GM21529 (cell line): ENCODE measurements around the gene PALS2.

Experiments used
- ATAC-seq: cut with Tn5 transposase; IDR thresholded peaks from one replicate; pipeline ENCODE4 v1.9.1; 2021; ENCODE audit not compliant: unreplicated experiment

The PALS2 gene, protein sequence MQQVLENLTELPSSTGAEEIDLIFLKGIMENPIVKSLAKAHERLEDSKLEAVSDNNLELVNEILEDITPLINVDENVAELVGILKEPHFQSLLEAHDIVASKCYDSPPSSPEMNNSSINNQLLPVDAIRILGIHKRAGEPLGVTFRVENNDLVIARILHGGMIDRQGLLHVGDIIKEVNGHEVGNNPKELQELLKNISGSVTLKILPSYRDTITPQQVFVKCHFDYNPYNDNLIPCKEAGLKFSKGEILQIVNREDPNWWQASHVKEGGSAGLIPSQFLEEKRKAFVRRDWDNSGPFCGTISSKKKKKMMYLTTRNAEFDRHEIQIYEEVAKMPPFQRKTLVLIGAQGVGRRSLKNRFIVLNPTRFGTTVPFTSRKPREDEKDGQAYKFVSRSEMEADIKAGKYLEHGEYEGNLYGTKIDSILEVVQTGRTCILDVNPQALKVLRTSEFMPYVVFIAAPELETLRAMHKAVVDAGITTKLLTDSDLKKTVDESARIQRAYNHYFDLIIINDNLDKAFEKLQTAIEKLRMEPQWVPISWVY

DNA sequence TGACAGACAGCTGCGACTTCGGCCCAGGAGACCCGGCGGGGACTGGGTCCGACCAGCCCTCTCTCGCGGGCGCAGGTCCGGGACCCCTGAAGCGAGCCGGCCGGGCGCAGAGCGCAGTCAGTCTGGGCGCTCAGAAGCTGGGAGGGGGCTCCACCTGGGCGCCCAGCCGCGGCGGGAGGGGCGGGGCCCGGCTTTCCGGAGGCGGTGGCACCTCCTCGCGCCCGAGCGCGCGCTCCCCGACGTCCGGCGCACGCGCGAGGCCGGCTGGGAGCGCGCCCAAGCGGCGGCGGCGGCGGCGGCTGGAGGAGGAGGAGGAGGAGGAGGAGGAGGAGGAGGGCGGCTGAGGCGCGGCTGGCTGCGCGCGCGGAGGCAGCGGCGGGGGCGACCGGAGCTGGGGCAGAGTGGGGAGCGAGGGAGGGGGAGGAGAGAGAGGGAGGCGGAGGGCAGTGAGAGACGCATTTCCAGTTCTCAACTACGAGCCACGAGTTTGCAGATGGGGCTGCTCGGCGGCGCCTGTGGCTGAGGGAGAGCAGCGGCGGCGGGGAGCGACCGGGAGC lies at the start of gene PALS2:
TSS of gene PALS2 (plus strand) at position 456 of the 557 bp plus-strand sequence. CDS start 50,216 bp downstream, outside the sequence.
- ATAC-seq, result peak; percentile 40

DNA sequence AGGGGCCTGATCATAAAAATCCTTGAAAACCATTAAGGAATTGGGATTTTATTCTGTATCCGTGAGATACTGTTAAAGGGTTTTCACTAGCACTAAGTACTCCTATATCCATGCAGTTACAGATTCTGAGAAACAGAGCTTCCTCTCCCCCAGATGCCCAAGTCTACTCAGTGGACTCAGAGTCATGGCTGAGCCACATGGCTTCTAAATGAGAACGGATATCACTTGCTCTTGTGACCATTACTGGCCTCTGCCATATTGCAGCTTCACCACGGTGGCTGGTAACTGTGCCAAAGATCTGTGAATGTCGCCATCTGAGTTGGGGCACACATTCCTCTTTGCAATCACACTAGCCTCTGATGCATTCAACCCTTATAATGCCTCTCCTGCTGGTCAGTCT lies 42.0 kb upstream of the PALS2 start:
- no peak for ATAC-seq

DNA sequence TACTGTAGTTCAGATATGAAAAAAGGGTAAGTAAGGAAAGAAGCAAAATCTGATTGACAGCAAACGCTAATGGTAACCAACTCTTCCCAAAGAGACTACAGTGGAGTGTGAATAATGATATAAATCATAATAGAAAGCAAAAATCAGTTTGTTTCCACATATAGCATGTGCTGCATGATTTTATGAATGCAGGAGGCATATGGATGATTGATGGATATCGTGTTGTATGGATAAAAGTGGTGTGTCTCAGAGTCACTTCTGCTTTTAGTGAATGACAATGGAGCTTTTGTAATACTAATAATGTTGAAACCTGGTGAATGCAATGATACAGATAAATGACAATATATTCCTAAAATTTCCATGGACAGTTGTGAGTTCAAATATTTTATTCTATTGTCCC lies 36.6 kb upstream of the PALS2 start:
- ATAC-seq, result no peak

DNA sequence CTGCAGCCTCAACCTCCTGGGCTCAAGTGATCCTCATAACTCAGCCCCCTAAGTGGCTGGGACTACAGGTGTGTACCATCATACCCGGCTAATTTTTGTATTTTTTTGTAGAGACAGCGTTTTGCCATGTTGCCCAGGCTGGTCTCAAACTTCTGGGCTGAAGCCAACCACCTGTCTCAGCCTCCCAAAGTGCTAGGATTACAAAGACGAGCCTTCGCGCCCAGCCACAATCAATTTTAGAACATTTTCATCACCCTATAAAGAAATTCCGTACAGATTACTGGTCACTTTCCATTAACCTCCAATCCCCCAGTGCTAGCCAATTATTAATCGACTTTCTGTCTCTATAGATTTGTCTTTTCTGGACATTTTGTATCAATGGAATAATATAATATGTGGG lies 32.3 kb upstream of the PALS2 start:
- ATAC-seq, result no peak

DNA sequence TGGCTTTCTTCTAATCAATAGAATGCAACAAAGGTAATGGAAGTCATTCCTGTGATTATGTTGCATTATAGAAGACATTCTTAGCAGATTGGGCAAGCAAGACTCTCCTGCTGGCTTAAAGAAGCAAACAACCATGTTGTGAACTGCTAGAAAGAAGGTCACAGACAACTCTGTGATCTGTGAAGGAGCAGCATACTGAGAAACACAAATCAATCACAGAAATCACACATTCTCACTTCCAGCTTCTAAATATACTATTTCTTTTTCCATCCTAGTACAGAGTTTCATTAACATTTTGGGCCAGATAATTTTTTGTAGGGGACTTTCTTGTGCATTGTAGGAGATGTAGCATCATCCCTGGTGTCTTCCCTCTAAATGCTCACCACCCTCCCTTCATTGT lies 28.0 kb upstream of the PALS2 start:
- no peak for ATAC-seq

DNA sequence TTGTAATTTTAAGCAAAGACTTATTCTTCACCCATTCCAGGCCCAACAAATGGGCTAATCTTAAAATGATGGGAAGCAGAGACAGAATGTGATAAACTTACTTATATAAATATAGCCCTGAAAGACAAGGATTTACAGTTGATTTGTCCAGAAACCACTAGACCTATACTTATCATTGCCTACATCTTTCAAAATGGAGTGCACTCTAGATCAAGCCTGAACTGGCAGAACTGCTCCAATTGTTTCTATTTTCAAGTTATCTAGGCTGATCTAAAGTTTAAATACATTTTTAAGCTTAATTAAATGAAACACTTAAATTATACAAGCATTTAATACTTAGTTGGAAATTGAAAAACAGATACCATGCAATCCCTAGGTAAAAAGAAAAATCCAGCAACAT lies 24.9 kb upstream of the PALS2 start:
- ATAC-seq, result no peak

DNA sequence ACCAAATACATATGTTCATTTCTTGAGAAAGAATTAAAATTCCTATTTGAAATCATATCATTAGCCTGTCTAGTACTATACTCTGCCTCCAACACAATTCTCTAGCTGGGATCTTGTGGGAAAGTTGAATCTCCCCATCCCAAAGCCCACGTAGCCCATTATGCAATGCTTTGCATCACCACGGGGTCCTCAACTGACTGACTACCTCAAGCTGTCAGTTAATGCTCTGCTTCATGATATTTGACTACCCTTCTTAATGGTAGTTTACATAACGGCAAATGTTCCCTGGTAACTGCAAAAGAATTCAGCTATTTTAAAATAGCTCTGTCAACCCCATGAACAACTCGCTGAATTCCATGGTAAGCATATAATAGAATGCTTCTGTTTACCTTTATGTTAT lies 23.3 kb upstream of the PALS2 start:
- no peak for ATAC-seq

DNA sequence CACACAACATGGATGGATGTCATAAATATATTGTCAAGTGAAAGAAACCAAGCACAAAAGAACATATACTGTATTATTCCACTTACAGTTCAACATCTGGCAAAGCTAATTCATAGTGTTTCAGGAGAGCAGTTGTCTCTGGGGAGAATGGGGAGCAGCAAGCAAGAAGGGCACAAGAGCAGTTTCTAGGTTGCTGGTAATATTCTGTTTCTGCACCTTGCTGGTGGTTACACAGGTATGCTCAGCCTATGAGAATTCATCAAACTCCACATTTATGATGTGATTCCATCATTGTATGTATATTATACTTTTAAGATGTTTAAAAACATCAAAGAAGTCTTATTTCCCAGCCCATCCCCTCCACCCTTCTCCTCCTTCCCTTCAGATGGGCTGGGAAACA lies 18.1 kb upstream of the PALS2 start:
- no peak for ATAC-seq

DNA sequence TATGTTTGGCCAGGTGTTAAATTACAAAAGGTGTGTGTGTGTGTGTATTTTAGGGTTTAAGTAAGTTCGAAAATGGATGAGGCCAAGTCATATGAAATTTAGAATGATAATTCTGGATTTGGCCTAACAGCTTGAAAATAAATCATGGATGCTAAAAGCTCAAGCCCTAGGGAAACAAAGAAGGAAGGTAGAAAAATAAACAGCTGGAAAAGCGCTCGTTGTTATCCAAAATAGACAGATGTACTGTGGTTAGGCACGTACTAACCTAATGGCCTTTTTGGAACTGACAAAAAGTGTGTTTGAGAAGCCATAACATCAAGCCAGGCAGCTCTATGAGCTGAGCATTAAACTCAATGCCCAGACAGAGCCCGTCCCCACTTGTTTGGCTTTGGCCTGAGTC lies 17.5 kb upstream of the PALS2 start:
- no peak for ATAC-seq

DNA sequence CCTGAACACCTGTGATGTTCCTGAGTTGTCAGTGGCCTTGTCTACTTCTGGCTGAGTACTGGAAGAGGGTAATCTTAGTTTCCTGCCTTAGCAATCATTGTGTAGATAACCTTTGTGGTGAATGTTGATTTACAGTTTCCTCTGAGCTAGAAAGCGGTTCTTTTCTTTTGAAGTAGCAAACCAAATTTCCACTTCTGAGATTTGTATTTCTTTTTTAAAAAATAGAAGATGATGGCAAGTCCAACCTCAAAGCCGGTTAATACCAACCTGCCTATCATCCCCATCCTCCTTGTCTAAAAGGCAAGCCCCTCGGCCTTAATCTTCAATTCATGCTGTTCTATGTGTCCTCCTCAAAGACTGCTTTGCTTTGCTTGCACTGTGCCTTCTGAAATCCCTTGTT lies 12.5 kb upstream of the PALS2 start:
- ATAC-seq, result no peak

DNA sequence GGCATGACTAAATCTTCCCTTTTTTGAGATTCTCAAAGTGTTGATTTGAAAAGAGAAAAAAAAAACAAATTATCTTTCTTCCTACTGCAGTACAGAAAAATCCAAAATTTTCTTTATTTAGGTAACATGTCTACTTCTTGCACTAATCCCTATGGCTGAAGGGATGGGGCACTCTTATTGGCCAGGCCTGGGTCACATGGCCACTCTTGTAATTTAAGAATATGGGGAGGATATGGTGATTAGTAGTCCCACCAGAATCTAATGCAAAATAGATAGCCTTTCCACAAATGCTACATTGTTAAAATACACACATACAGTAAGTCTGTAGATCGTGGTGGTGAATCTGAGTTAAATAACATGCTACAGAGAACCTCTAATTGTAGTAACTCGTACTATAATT lies 7.0 kb upstream of the PALS2 start:
- ATAC-seq, result no peak

DNA sequence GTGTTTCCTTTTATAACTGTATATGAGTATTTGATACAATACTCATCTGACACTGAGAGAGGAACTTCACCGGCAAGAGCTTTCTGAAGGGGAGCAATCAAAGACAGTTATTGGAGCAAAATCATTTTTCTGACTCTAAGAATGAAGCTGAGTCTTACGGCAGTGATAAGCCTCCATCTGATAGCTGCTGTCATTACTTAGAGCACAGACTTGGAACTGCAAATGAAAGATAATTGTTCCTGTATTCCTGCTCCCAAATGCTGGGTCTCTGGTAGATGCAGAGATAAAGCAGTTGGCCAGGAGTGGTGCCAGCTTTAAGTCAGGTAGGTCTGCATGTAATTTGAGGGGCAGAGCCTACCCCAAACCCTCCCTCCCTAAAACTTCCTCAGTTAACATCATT lies 2.3 kb upstream of the PALS2 start:
- ATAC-seq, result no peak

DNA sequence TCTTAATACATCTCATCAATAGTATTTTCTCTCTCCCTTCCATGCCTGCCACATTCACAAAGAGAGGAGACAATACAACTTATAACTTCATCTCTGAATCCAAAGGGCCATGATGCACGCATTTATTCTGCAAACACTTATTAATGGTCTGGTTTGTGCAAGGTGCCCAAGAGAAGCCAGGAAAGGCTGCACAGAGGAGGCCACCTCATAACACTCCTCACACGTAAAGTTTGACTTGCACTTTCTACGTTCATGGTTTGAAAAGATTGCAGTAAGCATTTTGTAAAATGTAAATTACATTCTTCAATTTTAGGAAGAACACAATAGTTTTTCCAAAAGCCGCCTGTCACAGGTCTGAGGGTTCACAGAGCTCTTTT lies 1.2 kb upstream of the PALS2 start:
- no peak for ATAC-seq

DNA sequence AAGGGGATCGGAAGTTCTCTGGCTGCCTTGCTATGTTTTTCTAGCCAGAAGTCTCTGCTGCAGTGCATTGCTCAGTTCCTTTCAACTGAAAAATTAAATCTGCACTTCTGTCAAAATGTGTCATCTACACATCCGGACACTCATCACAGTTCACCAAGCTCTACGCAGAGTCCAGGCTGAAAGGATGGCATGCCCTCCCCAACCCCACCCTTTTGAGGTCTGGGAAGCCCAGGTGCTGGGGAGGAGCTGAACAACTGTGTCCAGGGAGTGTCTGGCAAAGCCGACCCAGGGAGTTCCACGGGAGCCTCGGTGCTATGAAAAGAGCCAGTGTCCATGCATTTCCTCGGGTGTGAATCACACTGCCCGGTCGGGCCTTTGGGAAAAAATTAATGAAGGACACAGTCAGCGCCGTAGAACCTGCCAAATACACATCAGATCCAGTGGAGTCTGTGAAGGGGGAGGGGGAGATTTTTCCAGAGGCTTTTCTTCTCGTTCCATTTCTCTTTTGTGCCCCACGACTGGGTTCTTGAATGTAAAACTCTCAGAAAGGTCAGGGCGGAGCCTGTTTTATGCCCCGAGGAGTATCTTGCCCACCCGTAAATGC lies 757 bp upstream of the PALS2 start:
- ATAC-seq, result no peak

DNA sequence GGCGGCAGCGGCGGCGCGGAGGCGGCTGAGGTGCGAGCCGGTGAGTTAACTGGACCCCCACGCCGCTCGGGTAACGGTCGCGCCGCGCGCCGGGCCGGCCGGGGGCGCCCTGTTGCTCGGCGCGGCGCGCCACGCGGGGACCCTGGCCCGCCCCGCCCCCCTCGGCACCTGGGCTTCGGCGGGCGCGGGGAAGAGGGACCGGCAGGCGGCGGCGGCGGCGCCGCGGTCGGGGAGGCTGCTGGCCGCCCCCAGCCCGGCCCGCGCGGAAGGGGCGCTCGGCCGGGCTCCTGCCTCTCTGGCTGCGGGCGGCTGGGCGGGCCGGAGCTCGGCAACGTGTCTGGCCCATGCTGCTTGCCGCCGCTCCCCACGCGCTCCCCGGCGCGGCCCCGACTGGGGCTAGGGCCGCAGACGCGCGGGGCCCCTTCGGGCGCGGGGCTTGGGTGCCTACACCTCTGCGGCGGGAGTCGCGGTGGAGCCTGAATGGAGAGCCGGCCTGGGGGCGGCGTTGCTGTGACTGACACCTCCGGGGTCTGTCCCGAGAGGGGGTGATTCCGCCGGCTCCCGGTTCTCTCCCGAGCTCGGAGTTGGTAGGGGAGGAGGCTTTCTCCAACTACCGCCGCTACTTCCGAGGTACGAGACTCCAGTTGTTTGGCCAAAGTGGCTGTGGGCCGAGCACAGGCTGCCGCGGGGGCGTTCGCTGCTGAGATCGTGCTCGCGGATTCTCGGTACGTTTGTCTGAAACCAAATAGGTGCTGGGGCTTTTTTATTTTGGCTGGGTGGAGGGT lies 494 bp downstream of the PALS2 start:
- peak; percentile 34 for ATAC-seq

DNA sequence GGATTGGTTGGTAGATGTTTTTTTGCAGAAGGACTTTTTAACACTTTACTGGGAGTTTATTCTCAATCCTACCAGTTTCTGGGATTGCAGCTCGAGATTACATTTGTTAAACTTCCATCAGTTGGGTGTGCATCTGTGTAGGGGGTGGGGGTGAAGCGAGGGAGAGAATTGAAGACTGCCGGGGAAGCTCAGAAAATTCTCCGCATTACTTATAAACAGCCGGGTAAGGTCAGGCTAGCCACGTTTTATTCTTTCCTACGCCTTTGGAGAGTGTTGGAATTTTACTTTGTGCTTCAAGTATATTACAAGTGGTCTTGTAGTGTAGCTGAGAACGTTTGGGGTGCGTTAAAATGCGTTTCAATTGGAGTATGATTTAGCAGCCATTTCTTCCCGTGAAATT lies 1.1 kb downstream of the PALS2 start:
- ATAC-seq, result no peak

DNA sequence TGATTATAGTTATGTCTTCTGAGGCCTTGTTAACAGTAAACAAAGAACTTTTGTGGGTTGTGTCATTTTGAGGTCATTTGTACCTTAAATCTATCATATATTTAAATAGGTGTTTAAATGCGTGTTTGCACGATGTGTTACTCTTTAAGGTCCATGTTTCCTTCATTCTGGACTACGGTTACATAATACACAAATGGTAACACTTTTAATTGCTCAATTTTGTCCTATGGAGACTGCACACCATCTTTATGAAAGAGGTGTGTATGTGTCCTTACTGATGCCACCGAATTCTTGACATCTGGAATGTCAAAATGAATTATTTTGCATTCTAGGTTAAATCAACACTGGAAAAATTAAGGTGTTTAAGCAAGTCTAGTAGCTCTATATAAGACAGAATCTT lies 1.7 kb downstream of the PALS2 start:
- no peak for ATAC-seq

DNA sequence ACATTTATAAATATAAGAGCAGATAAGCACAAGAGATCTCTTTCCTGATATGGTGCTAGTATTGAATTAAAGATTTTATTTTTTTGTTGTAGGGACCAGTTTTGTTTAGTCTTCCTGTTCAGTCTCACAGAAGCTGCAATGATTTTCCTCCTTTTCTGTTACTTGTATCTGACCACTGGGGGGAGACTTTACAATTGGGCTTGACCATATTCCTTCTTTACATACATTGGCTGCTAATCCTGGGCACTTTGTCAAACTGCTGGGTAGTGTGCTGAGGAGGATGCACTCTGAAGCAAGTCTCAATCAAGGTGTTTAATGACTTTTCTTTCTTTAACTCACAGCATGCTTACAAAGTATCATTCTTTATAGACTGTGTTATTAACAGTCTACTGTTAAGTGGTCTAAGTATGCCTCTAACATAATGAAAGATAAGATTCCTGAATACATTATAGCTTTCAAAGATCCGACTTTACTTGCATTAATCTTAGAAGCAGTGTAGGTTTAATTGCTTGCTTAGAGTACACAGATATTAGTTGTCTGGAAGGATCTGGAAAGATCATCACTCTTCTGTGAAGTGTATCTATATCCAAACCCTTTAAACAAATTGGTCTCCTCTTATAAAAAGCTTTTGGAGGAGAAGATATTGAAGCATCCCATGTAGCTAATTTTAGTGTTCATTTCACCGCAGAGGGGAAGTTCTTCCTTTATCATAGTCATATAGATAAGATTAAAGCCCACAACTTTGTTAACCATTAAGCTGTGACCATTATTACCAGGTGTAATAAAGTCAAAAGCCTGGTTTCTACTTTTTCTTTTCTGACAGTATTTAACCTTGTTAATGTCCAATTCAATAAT lies 3.1 kb downstream of the PALS2 start:
- ATAC-seq, result peak; percentile 38

DNA sequence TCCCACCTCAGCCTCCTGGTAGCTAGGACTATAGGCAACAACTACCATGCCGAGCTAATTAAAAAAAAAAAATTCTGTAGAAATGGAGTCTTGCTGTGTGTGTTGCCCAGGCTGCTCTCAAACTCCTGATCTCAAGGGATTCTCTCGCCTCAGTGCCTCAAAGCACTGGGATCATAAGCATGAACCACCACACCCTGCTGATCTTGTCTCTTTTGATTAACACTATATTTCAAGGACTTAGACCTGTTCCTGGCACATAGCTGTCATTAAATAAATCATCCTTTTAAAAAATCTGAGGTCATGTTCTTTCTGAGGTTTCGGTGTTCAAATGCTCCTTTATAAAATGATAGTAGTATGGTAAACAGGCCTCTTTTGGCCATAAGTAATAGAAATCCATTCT lies 4.8 kb downstream of the PALS2 start:
- ATAC-seq, result no peak

DNA sequence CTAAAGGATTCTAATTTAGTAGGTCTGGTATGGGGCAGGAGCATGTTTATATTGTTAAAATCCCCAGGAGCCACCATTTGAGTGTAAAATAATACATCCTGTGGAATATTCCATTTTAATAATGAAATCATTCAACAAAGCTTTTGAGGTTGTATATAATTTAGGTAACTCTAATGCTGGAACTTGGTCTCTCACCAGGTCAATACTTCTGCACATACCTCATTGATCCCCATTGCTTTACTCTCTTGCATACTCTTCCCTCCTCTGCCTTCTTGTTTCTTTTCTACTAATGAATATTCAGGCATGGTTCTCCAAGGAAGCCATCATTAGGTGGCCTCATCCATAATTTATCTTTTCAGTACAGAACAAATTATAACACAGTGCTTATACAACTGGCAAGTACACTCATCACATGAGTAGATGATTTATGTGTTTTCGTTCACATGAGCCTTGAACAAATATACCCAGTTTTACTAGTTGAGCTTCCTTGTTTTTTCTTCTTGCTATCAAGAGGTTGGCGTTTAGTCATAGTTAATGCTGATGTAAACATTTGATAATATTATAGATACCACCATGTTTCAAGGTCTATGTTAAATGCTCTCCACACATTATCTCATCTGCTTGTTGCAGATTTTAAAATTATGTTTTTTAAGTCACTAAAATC lies 7.2 kb downstream of the PALS2 start:
- ATAC-seq, result no peak
